Hypothalamus (tissue), 51 donors: Measurements from ENCODE around the gene USF1.
"Not testable (repeated sequence)": the region's sequence is repeated elsewhere in the genome, so short reads cannot be mapped to it uniquely, and the experiment has no call there.

Experiments used
- DNase-seq, 51 donors: peaks; one replicate each; lab custom pipeline; 2025; lab: John Stamatoyannopoulos, UW

The USF1 gene

GRCh38 chr1:160996178-160996577 is 49.6 kb downstream of the USF1 start:
- no peak for DNase-seq

- no peak for DNase-seq
Measured at GRCh38 chr1:160993544-160994193, 52.1 kb downstream of the USF1 start.

DNA sequence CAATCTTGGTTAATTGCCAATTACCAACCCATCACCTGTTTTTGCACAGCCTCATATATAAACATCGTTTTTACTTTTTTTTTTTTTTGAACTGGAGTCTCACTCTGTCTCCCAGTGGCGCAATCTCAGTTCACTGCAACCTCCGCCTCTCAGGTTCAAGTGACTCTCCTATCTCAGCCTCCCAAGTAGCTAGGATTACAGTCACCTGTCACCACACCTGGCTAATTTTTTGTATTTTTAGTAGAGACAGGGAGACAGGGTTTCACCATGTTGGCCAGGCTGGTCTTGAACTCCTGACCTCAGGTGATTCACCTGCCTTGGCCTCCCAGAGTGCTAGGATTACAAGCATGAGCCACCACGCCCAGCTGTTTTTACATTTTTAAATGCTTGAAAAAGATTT is 53.7 kb downstream of the USF1 start:
- not testable (repeated sequence) for DNase-seq
